CD4-positive, alpha-beta T cell treated with Interleukin-12 subunit alpha and Interleukin-12 subunit beta, for 1 hour (primary cell): ENCODE data around the gene STAT3.
"Not testable (repeated sequence)": the region's sequence is repeated elsewhere in the genome, so short reads cannot be mapped to it uniquely, and the experiment has no call there.

Experiments
- DNase-seq: peaks from one replicate; pipeline ENCODE4 v3.0.0-alpha.2; 2020

Gene STAT3

GRCh38 chr17:42408061-42408460 lies 19.8 kb upstream of the STAT3 start:
- no peak for DNase-seq

GRCh38 chr17:42407289-42407836 lies 19.1 kb upstream of the STAT3 start:
- DNase-seq, result peak; percentile 73

- DNase-seq, result no peak
These were observed 18.5 kb upstream of the STAT3 start for GRCh38 chr17:42406615-42407288.

- DNase-seq, result peak; percentile 85
These were observed 17.8 kb upstream of the STAT3 start for GRCh38 chr17:42405963-42406495.

- no peak for DNase-seq
These were observed 16.8 kb upstream of the STAT3 start for GRCh38 chr17:42405076-42405475.

GRCh38 chr17:42404326-42405055 lies 16.2 kb upstream of the STAT3 start:
- no peak for DNase-seq

- peak; percentile 41 for DNase-seq
These were observed 14.9 kb upstream of the STAT3 start for GRCh38 chr17:42403150-42403549.

- DNase-seq, result no peak
These were observed 13.9 kb upstream of the STAT3 start for GRCh38 chr17:42402117-42402516.

- not testable (repeated sequence) for DNase-seq
These were observed 12.7 kb upstream of the STAT3 start for GRCh38 chr17:42400844-42401375.

GRCh38 chr17:42399948-42400843 lies 12.0 kb upstream of the STAT3 start:
- DNase-seq, result peak; percentile 11

- DNase-seq, result no peak
These were observed 10.9 kb upstream of the STAT3 start for GRCh38 chr17:42399121-42399520.

- not testable (repeated sequence) for DNase-seq
These were observed 7.4 kb upstream of the STAT3 start for GRCh38 chr17:42395601-42396000.

GRCh38 chr17:42394838-42395237 lies 6.6 kb upstream of the STAT3 start:
- no peak for DNase-seq

- DNase-seq, result no peak
These were observed 4.6 kb upstream of the STAT3 start for GRCh38 chr17:42392692-42393415.

- not testable (repeated sequence) for DNase-seq
These were observed 3.2 kb upstream of the STAT3 start for GRCh38 chr17:42391439-42391838.

- DNase-seq, result no peak
These were observed 1.7 kb upstream of the STAT3 start for GRCh38 chr17:42389899-42390298.

GRCh38 chr17:42389135-42389417 lies 834 bp upstream of the STAT3 start:
- DNase-seq, result no peak

- peak; percentile 34 for DNase-seq
These were observed 421 bp downstream of the STAT3 start for GRCh38 chr17:42387661-42388380.

- peak; percentile 41 for DNase-seq
These were observed 1.2 kb downstream of the STAT3 start for GRCh38 chr17:42386777-42387657.

- no peak for DNase-seq
These were observed 6.3 kb downstream of the STAT3 start for GRCh38 chr17:42381898-42382297.
